ENCODE measurements around the gene CELF2.

GRCh38 chr10:11235771-11236170, 218.1 kb downstream of the CELF2 start:
- TF ChIP-seq POLR2A (IDR thresholded peaks at IDR 0.05; ENCODE audit: low read depth, low read length) (no peak), RFX5 (IDR thresholded peaks at IDR 0.05; ENCODE audit: low read depth, low read length) (no peak), CTCF (conservative IDR thresholded peaks at IDR 0.05; ENCODE audit: low read depth, low read length) (no peak), RAD21 (IDR thresholded peaks at IDR 0.05; ENCODE audit: low read length) (no peak), MAZ (IDR thresholded peaks at IDR 0.05; ENCODE audit: borderline replicate concordance, low read depth, low read length) (no peak), NFE2L2 (IDR thresholded peaks at IDR 0.05; ENCODE audit: low read depth, low read length) (no peak)
